Rectal smooth muscle tissue (tissue), 1 donor: ENCODE results near the gene RPUSD2.
A peak's percentile ranks its signal among the peaks of the same experiment; 100 is the strongest.
"Not testable (repeated sequence)": the region's sequence is repeated elsewhere in the genome, so short reads cannot be mapped to it uniquely, and the experiment has no call there.

Experiments used
- H3K27ac ChIP-seq: one replicate; pipeline ENCODE4 v1.7.0; 2013; ENCODE audit warnings: low read depth, low read length, inconsistent platforms
- H3K27me3 ChIP-seq: one replicate; pipeline ENCODE4 v1.7.0; 2013; ENCODE audit warnings: low read length; ENCODE audit not compliant: control insufficient read depth, insufficient read depth
- H3K36me3 ChIP-seq: one replicate; pipeline ENCODE4 v1.7.0; 2013; ENCODE audit warnings: low read length; ENCODE audit not compliant: control insufficient read depth, insufficient read depth
- H3K4me1 ChIP-seq: one replicate; pipeline ENCODE4 v1.7.0; 2013; ENCODE audit warnings: low read length; ENCODE audit not compliant: control insufficient read depth, insufficient read depth
- H3K4me3 ChIP-seq: one replicate; pipeline ENCODE4 v1.7.0; 2013; ENCODE audit warnings: low read length
- H3K9ac ChIP-seq: one replicate; pipeline ENCODE4 v1.7.0; 2013; ENCODE audit warnings: low read length

RPUSD2 gene

GRCh38 chr15:40549894-40550293, 19.2 kb upstream of the RPUSD2 start:
- no peaks in the 10 kb centered on the region for H3K27me3 ChIP-seq
- H3K27ac ChIP-seq, result no peak overlapping the region
- no peak overlapping the region for H3K9ac ChIP-seq
- no peak overlapping the region for H3K4me3 ChIP-seq
- H3K4me1 ChIP-seq, result no peaks in the 10 kb centered on the region
- no peaks in the 10 kb centered on the region for H3K36me3 ChIP-seq

DNA sequence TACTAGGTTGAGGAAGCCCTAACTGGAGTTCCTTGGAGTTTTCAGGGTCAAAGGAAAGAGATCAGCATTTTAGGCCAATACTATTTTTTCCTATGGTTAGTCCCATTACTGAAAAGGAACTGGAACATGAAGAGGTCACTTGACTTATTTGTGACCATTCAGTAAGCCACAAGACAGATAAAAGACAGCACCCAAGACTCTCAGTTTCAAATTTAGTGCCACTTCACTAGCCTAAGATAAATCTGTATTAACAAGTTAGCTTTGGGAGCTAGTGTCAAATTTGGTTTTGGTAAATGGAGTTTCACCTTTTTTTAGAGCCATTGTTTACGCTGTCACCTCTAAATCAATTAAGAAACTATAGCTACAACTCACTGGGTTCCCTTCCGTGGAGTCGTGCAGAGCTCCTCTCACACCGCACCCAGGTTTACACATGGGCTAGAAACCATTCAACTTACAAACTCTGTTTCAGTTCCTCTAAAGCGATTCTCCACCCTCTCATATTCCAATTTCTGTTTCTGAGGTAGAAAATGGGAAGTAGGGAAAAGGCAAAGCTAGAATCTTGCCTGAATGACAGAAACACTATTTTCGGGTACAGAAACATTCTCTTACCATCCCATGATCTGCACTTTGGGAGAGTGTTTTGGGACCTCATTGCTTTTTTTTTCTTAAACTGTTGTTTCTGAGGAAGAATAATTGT, 18.6 kb upstream of the RPUSD2 start:
- H3K4me1 ChIP-seq, result no peaks in the 10 kb centered on the region
- H3K27ac ChIP-seq, result no peak overlapping the region
- H3K9ac ChIP-seq, result no peak overlapping the region
- H3K27me3 ChIP-seq, result no peaks in the 10 kb centered on the region
- H3K36me3 ChIP-seq, result no peaks in the 10 kb centered on the region
- H3K4me3 ChIP-seq, result no peak overlapping the region

DNA sequence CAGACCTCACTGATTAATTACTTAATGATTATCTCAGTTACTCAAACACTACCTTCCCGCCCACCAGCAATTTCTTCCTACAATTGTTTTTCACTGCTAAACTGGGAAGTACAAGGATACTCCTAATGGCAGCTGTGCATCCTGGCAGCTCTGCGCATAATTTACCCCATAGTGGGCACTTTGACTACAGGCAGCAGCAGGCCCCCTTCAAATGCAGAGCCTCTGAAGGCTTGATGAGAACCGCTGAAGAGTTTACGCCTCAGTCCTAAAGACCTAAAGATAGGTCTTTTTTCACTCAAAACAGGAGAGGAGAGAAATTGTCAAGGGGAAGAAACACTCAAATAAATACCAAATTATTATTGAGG, 15.0 kb upstream of the RPUSD2 start:
- no peaks in the 10 kb centered on the region for H3K27me3 ChIP-seq
- no peak overlapping the region for H3K27ac ChIP-seq
- peaks cover 5% of the 10 kb centered on the region for H3K36me3 ChIP-seq
- no peak overlapping the region for H3K4me3 ChIP-seq
- no peak overlapping the region for H3K9ac ChIP-seq
- no peaks in the 10 kb centered on the region for H3K4me1 ChIP-seq

GRCh38 chr15:40555876-40556275, 13.2 kb upstream of the RPUSD2 start:
- Histone ChIP-seq H3K36me3 (peaks cover 5% of the 10 kb centered on the region), H3K27ac (no peak overlapping the region), H3K27me3 (no peaks in the 10 kb centered on the region), H3K4me3 (no peak overlapping the region), H3K9ac (no peak overlapping the region), H3K4me1 (no peaks in the 10 kb centered on the region)

- H3K27me3 ChIP-seq, result no peaks in the 10 kb centered on the region
- H3K27ac ChIP-seq, result no peak overlapping the region
- H3K4me1 ChIP-seq, result no peaks in the 10 kb centered on the region
- no peak overlapping the region for H3K9ac ChIP-seq
- peaks cover 7% of the 10 kb centered on the region for H3K36me3 ChIP-seq
- H3K4me3 ChIP-seq, result no peak overlapping the region
Measured at GRCh38 chr15:40558952-40559742, 10.0 kb upstream of the RPUSD2 start.

- peaks cover 3% of the 10 kb centered on the region for H3K36me3 ChIP-seq
- H3K9ac ChIP-seq, result no peak overlapping the region
- H3K4me1 ChIP-seq, result peaks cover 3% of the 10 kb centered on the region
- H3K27ac ChIP-seq, result no peak overlapping the region
- no peaks in the 10 kb centered on the region for H3K27me3 ChIP-seq
- no peak overlapping the region for H3K4me3 ChIP-seq
Measured at GRCh38 chr15:40562691-40563090, 6.4 kb upstream of the RPUSD2 start.

- no peak overlapping the region for H3K27ac ChIP-seq
- H3K36me3 ChIP-seq, result peaks cover 3% of the 10 kb centered on the region
- H3K9ac ChIP-seq, result no peak overlapping the region
- H3K27me3 ChIP-seq, result no peaks in the 10 kb centered on the region
- H3K4me1 ChIP-seq, result peaks cover 3% of the 10 kb centered on the region
- no peak overlapping the region for H3K4me3 ChIP-seq
Measured at GRCh38 chr15:40563426-40563825, 5.7 kb upstream of the RPUSD2 start.

DNA sequence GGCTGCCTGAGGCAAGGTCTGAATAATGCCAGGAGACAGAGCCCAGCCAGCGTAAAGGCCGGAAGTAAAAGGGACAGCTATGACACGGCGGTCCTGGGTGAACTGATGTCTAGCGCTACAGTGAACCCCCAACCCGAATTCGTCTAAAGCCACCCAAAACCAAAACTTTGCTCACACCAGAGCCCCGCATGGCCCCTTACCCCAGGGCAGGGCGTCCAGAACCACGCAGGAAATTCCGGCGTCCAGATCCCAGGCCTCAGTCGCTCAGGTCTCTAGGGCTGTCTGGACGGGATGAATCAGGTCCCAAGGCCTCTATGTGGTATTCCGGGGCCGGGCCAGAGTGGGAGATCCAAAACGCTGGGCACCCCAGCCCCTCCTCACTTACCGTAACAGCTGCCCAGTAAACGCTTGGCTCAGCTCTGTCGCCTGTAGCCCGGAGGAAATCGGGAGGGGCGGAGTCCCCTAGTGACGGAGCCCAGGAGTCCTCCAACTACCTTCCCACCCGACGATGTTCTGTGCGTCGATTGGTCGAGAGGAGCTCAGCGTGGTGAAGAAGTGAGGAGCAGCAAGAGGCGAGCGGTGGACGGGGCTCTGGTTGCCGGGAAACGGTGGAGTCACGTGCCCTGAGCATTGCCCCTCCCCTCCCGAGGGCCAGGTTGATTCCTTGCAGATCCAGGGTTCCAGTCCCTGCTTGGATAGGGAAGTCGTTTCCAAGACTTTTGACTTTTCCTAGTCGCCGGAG, 4.3 kb upstream of the RPUSD2 start, which contains the start of gene CCDC32:
Gene CCDC32, minus strand, starts transcription at position 452 of the 742 bp plus-strand sequence. CDS start 2,027 bp downstream, outside the sequence.
- Histone ChIP-seq H3K27ac (peak within 1 kb of the TSS; percentile 85), H3K4me3 (peak within 1 kb of the TSS; percentile 81), H3K4me1 (peaks cover 3% of the 10 kb centered on the region), H3K36me3 (peaks cover 3% of the 10 kb centered on the region), H3K9ac (peak within 1 kb of the TSS; percentile 82), H3K27me3 (no peaks in the 10 kb centered on the region)

- Histone ChIP-seq H3K36me3 (peaks cover 3% of the 10 kb centered on the region), H3K27me3 (no peaks in the 10 kb centered on the region), H3K9ac (no peak overlapping the region), H3K4me1 (peaks cover 8% of the 10 kb centered on the region), H3K4me3 (peak overlapping the region; percentile 81), H3K27ac (peak overlapping the region; percentile 85)
Measured at GRCh38 chr15:40565333-40566238, 3.5 kb upstream of the RPUSD2 start.

GRCh38 chr15:40567111-40567510, 2.0 kb upstream of the RPUSD2 start:
- no peaks in the 10 kb centered on the region for H3K27me3 ChIP-seq
- H3K27ac ChIP-seq, result no peak overlapping the region
- no peak overlapping the region for H3K4me3 ChIP-seq
- H3K4me1 ChIP-seq, result peaks cover 8% of the 10 kb centered on the region
- H3K9ac ChIP-seq, result no peak overlapping the region
- H3K36me3 ChIP-seq, result peaks cover 3% of the 10 kb centered on the region

DNA sequence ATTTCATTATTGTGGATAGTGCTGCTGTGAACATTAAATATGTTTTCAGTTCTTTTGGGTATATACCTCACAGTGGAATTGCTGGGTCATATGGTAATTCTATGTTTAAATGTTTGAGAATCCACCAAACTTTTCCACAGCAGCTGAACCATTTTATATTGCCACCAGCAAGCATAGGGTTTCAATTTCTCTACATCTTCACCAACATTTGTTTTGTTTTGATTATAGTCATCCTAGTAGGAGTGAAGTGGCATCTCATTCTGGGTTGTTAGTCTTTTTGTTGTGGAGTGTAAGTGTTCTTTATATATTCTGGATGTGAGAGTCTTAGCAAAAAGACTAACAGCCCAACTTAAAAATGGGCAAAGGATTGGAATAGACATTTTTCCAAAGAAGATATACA, 6.0 kb downstream of the RPUSD2 start:
- no peaks in the 10 kb centered on the region for H3K27me3 ChIP-seq
- no peak overlapping the region for H3K27ac ChIP-seq
- no peak overlapping the region for H3K4me3 ChIP-seq
- peaks cover 2% of the 10 kb centered on the region for H3K36me3 ChIP-seq
- H3K9ac ChIP-seq, result no peak overlapping the region
- peaks cover 2% of the 10 kb centered on the region for H3K4me1 ChIP-seq

DNA sequence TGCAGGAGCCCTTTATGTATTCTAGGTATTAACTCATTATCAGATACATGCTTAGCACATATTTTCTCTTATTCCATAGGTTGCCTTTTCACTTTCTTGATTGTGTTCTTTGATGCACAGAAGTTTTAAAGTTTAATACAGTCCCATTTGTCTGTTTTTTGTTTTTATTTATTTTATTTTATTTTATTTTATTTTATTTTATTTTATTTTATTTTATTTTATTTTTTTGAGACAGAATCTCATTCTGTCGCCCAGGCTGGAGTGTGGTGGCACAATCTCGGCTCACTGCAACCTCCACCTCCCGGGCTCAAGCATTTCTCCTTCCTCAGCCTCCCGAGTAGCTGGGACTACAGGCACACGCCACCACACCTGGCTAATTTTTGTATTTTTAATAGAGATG, 7.8 kb downstream of the RPUSD2 start:
- not testable (repeated sequence) for H3K9ac ChIP-seq, H3K4me3 ChIP-seq, H3K27me3 ChIP-seq, H3K27ac ChIP-seq, H3K36me3 ChIP-seq, H3K4me1 ChIP-seq
